Stimulated activated naive CD8-positive, alpha-beta T cell treated with anti-CD3 and anti-CD28 coated beads, Interleukin-15, Interleukin-2, amounts not matched to agents 100 ng/mL and 50 ng/mL, for 24 hours (primary cell): ENCODE results near the gene AMIGO1.

ENCODE experiments used
- H3K27ac Mint-ChIP-seq: one replicate; pipeline ENCODE4 v1.8.0; 2021; ENCODE audit warnings: mild to moderate bottlenecking, mixed read lengths
- H3K27me3 Mint-ChIP-seq: one replicate; pipeline ENCODE4 v1.8.0; 2021; ENCODE audit warnings: mixed read lengths
- H3K36me3 Mint-ChIP-seq: one replicate; pipeline ENCODE4 v1.8.0; 2021; ENCODE audit warnings: low read depth, mixed read lengths
- H3K4me1 Mint-ChIP-seq: one replicate; pipeline ENCODE4 v1.8.0; 2021; ENCODE audit warnings: low read depth, mixed read lengths
- H3K4me3 Mint-ChIP-seq: one replicate; pipeline ENCODE4 v1.8.0; 2021; ENCODE audit warnings: mild to moderate bottlenecking, mixed read lengths
- H3K9me3 Mint-ChIP-seq: one replicate; pipeline ENCODE4 v1.8.0; 2021; ENCODE audit warnings: mixed read lengths

Gene AMIGO1

DNA sequence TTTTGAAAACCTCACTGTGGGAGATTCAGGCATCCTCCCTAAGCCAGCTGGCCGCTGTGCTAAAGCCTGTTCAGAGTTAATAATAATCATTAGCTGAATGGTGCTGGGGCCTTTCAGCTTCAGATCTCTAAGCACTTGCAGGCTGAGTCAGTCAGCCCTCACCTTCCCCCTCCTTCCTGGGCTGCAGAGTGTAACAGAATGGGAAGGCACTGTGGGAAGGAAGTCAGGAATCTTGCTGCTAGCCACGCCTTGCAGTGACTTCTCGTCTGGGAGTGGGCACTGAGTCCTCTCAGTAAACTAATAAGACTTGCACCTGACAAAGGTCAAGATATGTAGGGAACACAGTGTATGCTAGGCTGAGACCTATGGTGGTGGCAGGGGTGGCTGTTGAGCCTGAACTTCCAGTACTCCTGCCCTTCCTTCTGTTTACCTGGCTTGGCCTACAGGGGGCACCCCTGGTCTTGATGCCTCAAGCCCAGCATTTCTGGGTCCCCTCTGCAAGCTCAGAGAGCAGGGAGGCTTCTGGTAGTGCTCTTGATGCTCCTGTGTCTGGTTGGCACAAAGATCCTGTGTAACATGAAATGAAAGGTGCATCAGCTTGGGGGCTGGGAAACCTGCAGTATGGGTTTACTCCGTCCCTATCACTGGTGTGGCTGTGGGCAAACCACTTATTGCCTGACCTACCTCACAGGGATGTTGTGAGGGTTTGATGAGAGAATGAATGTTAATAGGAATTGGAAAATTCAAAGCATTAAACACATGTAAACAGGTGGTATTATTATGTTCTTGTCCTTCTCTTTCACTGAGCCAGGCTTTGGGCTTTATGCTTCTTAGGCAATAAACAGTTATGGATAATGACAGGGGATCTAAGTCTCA lies 9.6 kb downstream of the AMIGO1 start:
- peaks cover 92% of the 10 kb centered on the region for H3K4me1 Mint-ChIP-seq
- no peaks in the 10 kb centered on the region for H3K27me3 Mint-ChIP-seq
- peak overlapping the region; percentile 58 for H3K27ac Mint-ChIP-seq
- no peak overlapping the region for H3K4me3 Mint-ChIP-seq
- no peaks in the 10 kb centered on the region for H3K9me3 Mint-ChIP-seq
- H3K36me3 Mint-ChIP-seq, result peaks cover 14% of the 10 kb centered on the region

DNA sequence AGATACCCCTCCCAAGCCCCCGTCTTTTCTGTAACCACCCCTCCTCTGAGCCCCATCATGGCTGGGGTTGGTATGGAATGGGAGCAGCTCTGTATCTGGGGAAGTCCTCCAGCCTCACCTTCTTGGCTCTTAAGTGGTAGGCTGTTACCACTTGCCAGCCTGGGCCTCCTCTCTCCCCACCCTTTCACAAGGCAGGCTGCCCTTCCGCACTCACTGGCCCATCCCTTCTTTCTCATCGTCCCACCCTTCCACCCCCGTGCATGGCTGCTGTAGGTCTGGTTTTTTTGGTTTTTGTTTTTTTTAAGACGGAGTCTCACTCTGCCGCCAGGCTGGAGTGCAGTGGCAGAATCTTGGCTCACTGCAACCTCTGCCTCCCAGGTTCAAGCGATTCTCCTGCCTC lies 10.4 kb downstream of the AMIGO1 start:
- H3K9me3 Mint-ChIP-seq, result no peaks in the 10 kb centered on the region
- peak overlapping the region; percentile 61 for H3K27ac Mint-ChIP-seq
- no peaks in the 10 kb centered on the region for H3K27me3 Mint-ChIP-seq
- no peak overlapping the region for H3K4me3 Mint-ChIP-seq
- peaks cover 14% of the 10 kb centered on the region for H3K36me3 Mint-ChIP-seq
- H3K4me1 Mint-ChIP-seq, result peaks cover 92% of the 10 kb centered on the region

DNA sequence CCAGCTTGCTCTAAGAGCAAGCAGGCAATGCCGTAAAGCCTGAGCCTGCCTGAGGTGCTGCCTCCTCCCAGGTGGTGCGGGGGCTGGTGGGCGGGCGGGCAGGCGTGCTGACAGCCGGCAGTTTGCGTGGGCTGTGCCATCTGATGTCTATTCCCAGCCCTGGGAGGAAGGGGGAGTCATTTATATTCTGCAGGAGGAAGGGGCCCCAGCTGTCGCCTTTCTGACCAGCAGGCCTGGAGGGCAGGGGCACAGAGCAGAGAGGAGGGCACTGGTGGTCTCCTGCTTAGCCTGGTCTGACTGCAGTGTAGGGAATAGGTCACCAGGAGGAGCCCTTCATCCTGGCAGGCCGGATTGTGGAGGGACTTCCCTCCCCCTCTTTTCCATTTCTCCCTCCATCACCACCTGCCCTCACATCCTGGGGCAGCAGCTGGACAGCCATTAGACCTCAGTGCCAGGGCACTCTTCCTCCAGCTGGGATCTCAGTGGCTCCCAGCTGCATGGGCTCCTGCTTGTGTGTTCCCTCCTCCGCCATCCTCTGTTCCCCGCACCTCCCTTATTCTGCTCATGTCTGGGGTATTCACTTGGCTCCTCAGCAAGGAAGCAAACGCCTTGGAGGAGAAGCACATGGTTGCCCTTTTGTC lies 11.2 kb downstream of the AMIGO1 start:
- peak overlapping the region; percentile 38 for H3K27ac Mint-ChIP-seq
- H3K36me3 Mint-ChIP-seq, result peaks cover 14% of the 10 kb centered on the region
- H3K27me3 Mint-ChIP-seq, result no peaks in the 10 kb centered on the region
- peak overlapping the region; percentile 13 for H3K4me3 Mint-ChIP-seq
- H3K4me1 Mint-ChIP-seq, result peaks cover 88% of the 10 kb centered on the region
- H3K9me3 Mint-ChIP-seq, result no peaks in the 10 kb centered on the region

DNA sequence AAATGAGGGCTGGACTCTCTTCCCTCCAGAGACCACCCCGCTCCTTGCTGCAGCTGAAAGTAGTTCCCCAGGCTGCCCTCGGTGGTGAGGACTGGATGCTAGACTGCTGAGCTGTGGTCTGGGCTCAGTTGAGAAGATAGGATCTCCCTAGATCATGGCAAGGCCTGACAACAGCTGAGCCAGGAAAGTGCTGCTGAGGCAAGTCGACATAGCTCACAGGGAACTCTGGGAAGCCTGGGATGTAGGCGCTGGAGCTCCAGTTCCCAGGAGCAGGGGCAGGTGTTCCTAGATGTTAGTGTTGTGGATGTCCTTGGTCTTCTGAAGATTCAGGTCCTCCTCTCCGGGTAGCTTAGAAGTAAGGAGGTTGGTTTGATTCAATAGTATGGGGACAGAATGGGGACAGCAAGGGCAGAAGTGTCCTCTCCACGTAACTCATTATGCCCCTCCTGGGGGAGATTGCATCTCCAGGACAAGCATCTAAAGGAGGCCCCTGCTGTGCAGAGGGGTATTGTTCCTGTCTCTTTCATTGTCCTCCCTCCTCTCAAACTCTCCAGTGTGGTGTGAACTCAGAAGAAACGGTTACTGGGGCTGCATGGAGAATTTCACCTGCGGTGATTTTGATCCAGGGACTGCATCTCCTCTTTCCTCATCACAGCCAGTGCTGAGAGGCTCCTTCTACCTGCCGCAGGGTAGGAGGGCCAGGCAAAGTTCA lies 11.9 kb downstream of the AMIGO1 start:
- Mint-ChIP-seq H3K4me3 (no peak overlapping the region), H3K36me3 (peaks cover 14% of the 10 kb centered on the region), H3K27ac (peak overlapping the region; percentile 38), H3K27me3 (no peaks in the 10 kb centered on the region), H3K4me1 (peaks cover 83% of the 10 kb centered on the region), H3K9me3 (no peaks in the 10 kb centered on the region)

DNA sequence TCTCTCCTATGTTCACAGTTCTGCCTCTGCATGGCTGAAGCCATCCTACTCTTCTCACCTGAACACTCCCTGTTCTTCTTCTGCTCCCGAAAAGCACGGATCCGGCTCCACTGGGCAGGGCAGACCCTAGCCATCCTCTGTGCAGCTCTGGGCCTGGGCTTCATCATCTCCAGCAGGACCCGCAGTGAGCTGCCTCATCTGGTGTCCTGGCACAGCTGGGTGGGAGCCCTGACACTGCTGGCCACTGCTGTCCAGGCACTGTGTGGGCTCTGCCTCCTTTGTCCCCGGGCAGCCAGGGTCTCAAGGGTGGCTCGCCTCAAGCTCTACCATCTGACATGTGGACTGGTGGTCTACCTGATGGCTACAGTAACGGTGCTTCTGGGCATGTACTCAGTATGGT lies 13.8 kb downstream of the AMIGO1 start:
- peaks cover 10% of the 10 kb centered on the region for H3K36me3 Mint-ChIP-seq
- peak overlapping the region; percentile 95 for H3K4me3 Mint-ChIP-seq
- no peaks in the 10 kb centered on the region for H3K27me3 Mint-ChIP-seq
- no peaks in the 10 kb centered on the region for H3K9me3 Mint-ChIP-seq
- peaks cover 65% of the 10 kb centered on the region for H3K4me1 Mint-ChIP-seq
- peak overlapping the region; percentile 40 for H3K27ac Mint-ChIP-seq

DNA sequence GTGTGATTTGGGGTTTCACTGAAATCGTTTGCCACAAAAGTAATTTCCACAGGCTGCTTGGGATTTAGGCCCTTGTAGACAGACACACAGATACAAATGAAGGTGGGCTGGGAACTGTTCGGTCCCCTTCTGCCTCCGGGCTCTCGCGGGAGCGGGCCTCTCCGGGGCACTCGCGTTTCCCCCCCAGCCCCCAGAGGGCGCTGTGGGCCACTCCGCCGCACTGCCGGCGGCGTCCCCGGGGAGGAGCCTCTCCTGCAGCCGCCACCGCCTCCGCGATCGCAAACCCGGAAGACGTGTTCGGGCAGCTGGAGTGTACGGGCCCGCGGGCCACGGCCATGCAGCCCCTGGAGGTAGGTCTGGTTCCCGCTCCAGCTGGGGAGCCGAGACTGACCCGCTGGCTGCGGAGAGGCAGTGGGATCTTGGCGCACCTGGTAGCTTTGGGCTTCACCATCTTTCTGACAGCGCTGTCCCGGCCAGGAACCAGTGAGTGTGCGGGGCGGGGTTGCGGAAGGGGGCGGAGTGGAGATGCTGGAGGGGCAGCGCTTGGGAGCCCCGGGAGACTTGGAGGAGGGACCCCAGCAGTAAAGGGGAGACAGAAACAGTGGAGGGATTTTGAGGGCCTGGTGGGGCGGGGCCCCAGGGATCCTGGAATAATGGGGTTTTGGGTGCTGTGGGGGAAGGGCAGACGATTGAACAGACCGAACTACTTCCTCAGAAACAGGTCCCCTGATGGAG lies 15.6 kb downstream of the AMIGO1 start, which contains the start of gene CYB561D1:
Gene CYB561D1 (plus strand): TSS at position 290 of the 735 bp plus-strand sequence. CDS start 46 bp downstream, at position 336.
- H3K27ac Mint-ChIP-seq, result peak within 1 kb of the TSS; percentile 68
- no peaks in the 10 kb centered on the region for H3K36me3 Mint-ChIP-seq
- H3K9me3 Mint-ChIP-seq, result no peaks in the 10 kb centered on the region
- peak within 1 kb of the TSS; percentile 95 for H3K4me3 Mint-ChIP-seq
- H3K27me3 Mint-ChIP-seq, result no peaks in the 10 kb centered on the region
- peaks cover 48% of the 10 kb centered on the region for H3K4me1 Mint-ChIP-seq

DNA sequence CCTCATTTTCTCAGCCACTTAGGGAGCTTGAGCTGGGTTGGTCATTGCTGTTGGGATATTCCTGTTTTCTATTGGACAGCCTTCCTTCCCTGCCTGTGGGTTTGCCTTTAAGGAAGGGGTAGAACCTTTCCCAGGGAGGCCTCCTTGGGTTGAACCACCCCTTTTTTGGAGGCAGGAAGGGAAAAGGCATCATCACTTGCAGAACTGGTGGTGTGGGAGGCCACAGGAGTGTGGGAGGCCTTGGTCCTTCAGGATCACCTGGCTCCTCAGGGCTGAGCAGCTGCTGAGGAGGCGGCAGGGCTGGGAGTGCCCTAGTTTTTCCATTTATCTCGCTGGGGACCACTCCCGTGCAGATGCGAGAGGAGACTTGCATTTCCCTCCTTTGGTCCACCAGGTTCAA lies 16.3 kb downstream of the AMIGO1 start:
- H3K36me3 Mint-ChIP-seq, result peaks cover 7% of the 10 kb centered on the region
- no peaks in the 10 kb centered on the region for H3K9me3 Mint-ChIP-seq
- peaks cover 41% of the 10 kb centered on the region for H3K4me1 Mint-ChIP-seq
- H3K4me3 Mint-ChIP-seq, result peak overlapping the region; percentile 95
- H3K27me3 Mint-ChIP-seq, result no peaks in the 10 kb centered on the region
- no peak overlapping the region for H3K27ac Mint-ChIP-seq

DNA sequence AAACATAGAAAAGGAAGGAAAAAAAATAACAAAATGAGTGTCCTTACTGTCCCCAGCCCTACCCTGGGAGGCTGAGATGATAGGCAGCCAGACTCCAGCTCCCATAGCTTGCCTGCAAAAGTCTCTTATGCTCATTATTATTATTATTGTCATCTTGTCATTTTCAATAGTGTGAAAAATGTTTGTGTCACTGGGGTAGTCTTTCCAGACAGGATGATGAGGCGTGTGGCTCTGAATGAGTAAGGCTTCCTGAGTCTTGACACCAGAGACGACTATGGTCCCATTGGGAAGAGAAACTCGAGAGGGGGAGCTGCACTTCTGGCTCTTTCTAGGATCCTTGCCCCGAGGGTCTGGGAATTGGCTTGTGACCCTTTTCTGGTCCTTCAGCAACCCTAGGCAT lies 16.7 kb downstream of the AMIGO1 start:
- Mint-ChIP-seq H3K4me1 (peaks cover 37% of the 10 kb centered on the region), H3K27me3 (no peaks in the 10 kb centered on the region), H3K27ac (no peak overlapping the region), H3K4me3 (no peak overlapping the region), H3K9me3 (no peaks in the 10 kb centered on the region), H3K36me3 (peaks cover 11% of the 10 kb centered on the region)

DNA sequence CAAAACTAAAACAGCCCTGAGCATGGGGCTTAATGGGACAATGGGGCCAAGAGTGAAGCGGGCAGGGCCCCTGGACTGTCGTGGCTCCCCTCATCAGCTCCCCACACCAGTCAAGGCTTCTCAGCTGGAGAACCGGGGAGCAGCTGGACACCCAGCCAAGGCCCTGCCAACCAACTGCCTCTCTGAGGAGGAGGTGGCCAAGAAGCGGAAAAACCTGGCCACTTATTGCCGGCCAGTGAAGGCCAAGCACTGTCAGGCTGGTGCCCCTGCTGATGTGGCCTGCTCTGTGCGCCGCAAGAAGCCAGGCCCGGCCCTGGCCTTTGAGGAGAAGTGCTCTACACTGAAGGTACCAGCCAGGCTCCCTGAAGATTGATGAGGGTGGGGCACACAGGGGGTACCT lies 18.2 kb downstream of the AMIGO1 start:
- Mint-ChIP-seq H3K27me3 (no peaks in the 10 kb centered on the region), H3K4me1 (peaks cover 30% of the 10 kb centered on the region), H3K36me3 (peaks cover 11% of the 10 kb centered on the region), H3K9me3 (no peaks in the 10 kb centered on the region), H3K4me3 (no peak overlapping the region), H3K27ac (no peak overlapping the region)

DNA sequence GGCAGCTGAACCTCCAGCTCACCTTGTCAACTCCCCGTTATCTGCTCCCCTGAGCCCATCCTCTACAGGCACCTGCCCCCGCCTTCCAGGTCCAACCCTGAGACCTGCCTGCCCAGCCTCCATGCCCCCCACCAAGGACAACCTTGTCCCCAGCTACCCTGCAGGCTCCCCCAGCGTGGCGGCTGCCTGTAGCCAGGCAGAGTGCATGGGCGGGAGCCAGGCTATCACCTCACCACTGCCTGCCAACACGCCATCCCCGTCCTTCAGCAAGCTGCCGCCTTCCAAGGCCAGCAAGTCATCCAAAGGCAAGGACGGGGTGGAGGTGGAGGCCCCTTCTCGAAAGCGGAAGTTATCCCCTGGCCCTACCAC lies 18.6 kb downstream of the AMIGO1 start:
- Mint-ChIP-seq H3K36me3 (peaks cover 11% of the 10 kb centered on the region), H3K9me3 (no peaks in the 10 kb centered on the region), H3K4me1 (peaks cover 27% of the 10 kb centered on the region), H3K27me3 (no peaks in the 10 kb centered on the region), H3K27ac (no peak overlapping the region), H3K4me3 (no peak overlapping the region)

DNA sequence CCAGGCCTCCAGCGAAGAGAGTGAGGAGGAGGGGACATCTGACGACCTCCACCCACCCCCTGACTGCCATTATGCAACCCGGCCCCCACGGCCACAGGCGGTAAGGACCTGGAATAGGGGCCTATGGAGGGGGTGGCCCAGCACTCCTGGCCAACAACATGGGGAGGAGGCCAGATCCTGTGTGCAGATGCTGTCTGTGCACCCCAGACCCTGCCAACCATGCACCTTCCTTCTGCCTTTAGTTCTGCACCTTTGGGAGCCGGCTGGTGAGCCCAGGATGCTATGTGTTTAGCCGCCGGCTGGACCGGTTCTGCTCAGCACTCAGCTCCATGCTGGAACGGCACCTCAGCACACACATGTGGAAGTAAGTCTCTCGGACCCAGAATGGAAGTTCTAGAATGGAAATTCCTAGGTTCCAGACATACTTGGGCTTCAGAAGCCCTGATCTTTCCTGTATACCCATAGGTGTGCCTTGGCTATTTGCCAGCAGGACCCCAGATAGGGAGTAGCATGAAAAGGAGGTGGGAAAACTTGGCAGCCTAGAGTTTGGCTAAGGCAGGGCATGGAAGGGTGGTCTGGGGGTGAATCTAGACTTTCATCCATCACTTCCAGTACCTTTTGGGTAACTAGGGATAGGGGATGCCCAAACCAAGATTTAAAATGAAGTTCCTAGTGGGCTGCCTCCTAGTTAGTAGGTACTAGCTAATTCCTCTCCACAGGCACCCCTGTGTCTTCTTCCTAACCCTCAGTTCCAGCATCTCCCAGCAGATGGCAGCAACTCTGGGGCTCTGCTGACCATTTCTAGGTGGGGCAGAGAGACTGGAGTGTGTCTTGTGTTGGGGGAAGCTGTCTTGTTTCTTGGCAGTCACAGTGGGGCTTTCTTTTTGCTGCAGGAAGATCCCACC lies 19.2 kb downstream of the AMIGO1 start:
- Mint-ChIP-seq H3K9me3 (no peaks in the 10 kb centered on the region), H3K27me3 (no peaks in the 10 kb centered on the region), H3K27ac (no peak overlapping the region), H3K36me3 (peaks cover 11% of the 10 kb centered on the region), H3K4me3 (no peak overlapping the region), H3K4me1 (peaks cover 24% of the 10 kb centered on the region)

DNA sequence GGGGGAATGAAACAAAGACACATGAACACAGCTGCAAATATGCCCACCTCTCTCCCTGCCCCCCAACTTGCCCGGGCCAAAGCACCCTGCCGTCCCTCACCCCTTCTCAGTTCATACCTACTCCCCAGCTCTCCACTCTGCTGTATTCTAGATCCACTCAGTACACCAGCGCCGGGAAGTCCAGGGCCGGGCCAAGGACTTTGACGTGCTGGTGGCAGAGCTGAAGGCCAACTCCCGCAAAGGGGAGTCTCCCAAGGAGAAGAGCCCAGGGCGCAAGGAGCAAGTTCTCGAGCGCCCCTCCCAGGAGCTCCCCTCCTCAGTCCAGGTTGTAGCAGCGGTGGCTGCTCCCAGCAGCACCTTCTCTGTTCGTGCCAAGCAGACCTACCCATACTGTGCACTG lies 20.8 kb downstream of the AMIGO1 start:
- H3K4me3 Mint-ChIP-seq, result no peak overlapping the region
- H3K27me3 Mint-ChIP-seq, result no peaks in the 10 kb centered on the region
- no peak overlapping the region for H3K27ac Mint-ChIP-seq
- H3K4me1 Mint-ChIP-seq, result peaks cover 18% of the 10 kb centered on the region
- H3K36me3 Mint-ChIP-seq, result peaks cover 11% of the 10 kb centered on the region
- no peaks in the 10 kb centered on the region for H3K9me3 Mint-ChIP-seq

DNA sequence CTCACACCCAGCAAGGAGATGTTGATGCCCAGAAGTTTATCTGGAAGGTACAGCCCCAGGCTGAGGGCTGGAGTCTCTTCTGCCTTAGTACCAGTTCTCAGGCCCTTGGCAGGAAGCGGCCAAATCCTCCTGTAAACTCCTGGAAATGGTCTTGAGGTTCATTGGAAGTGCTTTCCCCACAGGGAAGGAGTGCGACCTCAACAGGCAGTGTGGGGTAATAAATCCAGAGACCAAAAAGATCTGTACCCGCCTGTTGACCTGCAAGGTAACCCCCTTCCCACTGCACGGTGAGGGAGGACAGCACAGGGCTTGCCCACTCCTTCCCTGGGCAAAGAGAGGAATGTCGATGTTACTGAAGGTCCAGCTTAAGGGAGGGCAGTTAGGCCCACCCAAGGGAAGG lies 21.3 kb downstream of the AMIGO1 start:
- Mint-ChIP-seq H3K4me3 (no peak overlapping the region), H3K36me3 (peaks cover 11% of the 10 kb centered on the region), H3K9me3 (no peaks in the 10 kb centered on the region), H3K4me1 (peaks cover 22% of the 10 kb centered on the region), H3K27ac (no peak overlapping the region), H3K27me3 (no peaks in the 10 kb centered on the region)

DNA sequence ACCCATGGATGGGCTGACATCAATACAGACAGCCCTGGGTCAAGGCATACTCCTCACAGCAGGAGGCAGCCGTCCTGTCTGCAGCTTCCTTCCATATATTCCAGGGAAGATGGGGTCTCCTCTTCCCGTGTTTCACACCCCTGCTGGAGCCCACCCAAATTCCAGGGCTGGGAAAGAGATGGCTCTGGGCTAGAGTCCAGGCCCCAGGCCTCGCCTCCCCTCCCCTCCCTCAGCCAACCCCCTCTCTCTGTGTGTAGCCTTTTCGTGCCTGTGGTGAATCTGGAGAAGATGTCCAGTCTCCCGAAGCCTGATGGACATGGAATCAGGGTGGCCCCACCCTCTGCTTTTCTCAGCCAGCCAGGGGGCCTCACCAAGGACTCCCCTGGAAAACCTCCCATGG lies 22.3 kb downstream of the AMIGO1 start:
- peaks cover 29% of the 10 kb centered on the region for H3K4me1 Mint-ChIP-seq
- peaks cover 11% of the 10 kb centered on the region for H3K36me3 Mint-ChIP-seq
- no peak overlapping the region for H3K27ac Mint-ChIP-seq
- H3K9me3 Mint-ChIP-seq, result no peaks in the 10 kb centered on the region
- no peak overlapping the region for H3K4me3 Mint-ChIP-seq
- H3K27me3 Mint-ChIP-seq, result no peaks in the 10 kb centered on the region
